ENCODE results near the gene CUEDC1. TPM values are rescaled to one million over a fixed set of nuclear protein-coding genes. Genes with fewer than 3 reads are reported as not detected.

The CUEDC1 gene
- total RNA-seq, 4 donors from 2014 or later = 35.7 to 60.3 (median 45.6) TPM

DNA sequence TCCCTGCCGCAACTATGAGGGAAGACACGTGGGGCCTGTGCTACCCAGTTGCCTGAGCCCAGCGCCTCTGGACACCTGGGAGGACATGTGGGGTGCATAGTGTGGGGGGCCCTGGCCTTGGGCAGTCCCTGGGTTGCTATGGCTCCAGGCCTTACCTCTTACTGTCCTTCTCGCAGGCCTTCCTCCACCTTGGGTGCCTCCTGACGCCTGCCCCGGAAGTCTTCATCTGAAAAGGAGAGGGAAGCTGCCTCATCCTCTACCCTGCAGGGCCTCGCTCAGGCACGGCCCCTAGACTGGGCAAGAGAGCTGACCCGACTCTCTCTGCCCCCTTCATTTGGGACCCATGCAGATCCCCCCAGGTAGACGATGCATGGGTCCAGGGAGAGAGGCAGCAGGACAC, 88.9 kb downstream of the CUEDC1 start:
- Histone ChIP-seq H3K9me3 (no peaks in the 10 kb centered on the region), H3K36me3 (peaks cover 0 to 56% of the 10 kb centered on the region in 2 donors), H3K27me3 (no peaks in the 10 kb centered on the region), H3K4me1 (peaks cover 3 to 80% (median 45%) of the 10 kb centered on the region in 3 donors), H3K4me3 (no peak overlapping the region), H3K27ac (peak overlapping the region in 3 of 4 donors; percentile 93 to 99 (median 94))
- no peak for ATAC-seq
- no peak for TF ChIP-seq POLR2AphosphoS5 (IDR thresholded peaks at IDR 0.05)
- no peak for TF ChIP-seq EP300 (IDR thresholded peaks at IDR 0.05)
- TF ChIP-seq POLR2A (IDR thresholded peaks at IDR 0.05) = no peak
- TF ChIP-seq, protein P1, sequence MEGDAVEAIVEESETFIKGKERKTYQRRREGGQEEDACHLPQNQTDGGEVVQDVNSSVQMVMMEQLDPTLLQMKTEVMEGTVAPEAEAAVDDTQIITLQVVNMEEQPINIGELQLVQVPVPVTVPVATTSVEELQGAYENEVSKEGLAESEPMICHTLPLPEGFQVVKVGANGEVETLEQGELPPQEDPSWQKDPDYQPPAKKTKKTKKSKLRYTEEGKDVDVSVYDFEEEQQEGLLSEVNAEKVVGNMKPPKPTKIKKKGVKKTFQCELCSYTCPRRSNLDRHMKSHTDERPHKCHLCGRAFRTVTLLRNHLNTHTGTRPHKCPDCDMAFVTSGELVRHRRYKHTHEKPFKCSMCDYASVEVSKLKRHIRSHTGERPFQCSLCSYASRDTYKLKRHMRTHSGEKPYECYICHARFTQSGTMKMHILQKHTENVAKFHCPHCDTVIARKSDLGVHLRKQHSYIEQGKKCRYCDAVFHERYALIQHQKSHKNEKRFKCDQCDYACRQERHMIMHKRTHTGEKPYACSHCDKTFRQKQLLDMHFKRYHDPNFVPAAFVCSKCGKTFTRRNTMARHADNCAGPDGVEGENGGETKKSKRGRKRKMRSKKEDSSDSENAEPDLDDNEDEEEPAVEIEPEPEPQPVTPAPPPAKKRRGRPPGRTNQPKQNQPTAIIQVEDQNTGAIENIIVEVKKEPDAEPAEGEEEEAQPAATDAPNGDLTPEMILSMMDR (IDR thresholded peaks at IDR 0.05) = no peak
- 62% methylated on average over 2 of the region's 10 CpGs; no CpG with 5 or more reads in 1 of the 2 donors for WGBS, 2 donors (ENCODE audit: low coverage in 1 of 2)

DNA sequence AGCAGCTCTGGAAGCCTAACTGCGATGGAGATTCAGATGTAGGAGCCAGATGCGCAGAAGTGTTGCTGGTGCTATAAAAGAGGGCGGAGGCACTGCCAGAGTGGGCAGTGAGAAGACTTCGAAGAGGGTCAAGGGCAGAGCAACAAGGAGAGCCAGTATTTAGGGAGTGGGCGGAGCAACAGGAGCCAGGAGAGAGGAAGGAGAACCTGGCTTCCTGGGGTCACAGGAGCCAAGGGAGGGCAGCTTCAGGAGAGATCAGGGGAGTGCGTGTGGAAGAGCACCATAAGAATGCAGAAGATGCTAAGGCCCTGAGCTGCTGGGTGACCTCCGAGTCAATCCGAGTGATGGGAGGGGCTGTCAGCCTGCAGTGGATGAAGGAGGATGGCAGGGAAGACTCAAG, 90.9 kb downstream of the CUEDC1 start:
- Histone ChIP-seq H3K4me3 (no peak overlapping the region), H3K9me3 (no peaks in the 10 kb centered on the region), H3K27ac (peak overlapping the region in 3 of 4 donors; percentile 52 to 99 (median 98)), H3K36me3 (peaks cover 0 to 35% of the 10 kb centered on the region in 2 donors), H3K4me1 (peaks cover 3 to 80% (median 48%) of the 10 kb centered on the region in 3 donors), H3K27me3 (no peaks in the 10 kb centered on the region)
- ATAC-seq = no peak
- no peak for TF ChIP-seq POLR2A (IDR thresholded peaks at IDR 0.05)
- TF ChIP-seq EP300 (IDR thresholded peaks at IDR 0.05) = no peak
- no peak for TF ChIP-seq POLR2AphosphoS5 (IDR thresholded peaks at IDR 0.05)
- TF ChIP-seq, protein P1 (IDR thresholded peaks at IDR 0.05) = no peak
- 73 to 83% methylated on average over 6 to 8 of the region's 8 CpGs for WGBS, 2 donors (ENCODE audit: low coverage in 1 of 2)

GRCh38 chr17:57862694-57863667, 92.2 kb downstream of the CUEDC1 start:
- Histone ChIP-seq H3K4me3 (peak overlapping the region in 1 of 2 donors; percentile 63), H3K36me3 (peaks cover 0 to 32% of the 10 kb centered on the region in 2 donors), H3K4me1 (peaks cover 3 to 80% (median 38%) of the 10 kb centered on the region in 3 donors), H3K27ac (peak overlapping the region; percentile 94 to 99 (median 98)), H3K9me3 (no peaks in the 10 kb centered on the region), H3K27me3 (no peaks in the 10 kb centered on the region)
- TF ChIP-seq, protein P1 (IDR thresholded peaks at IDR 0.05) = no peak
- no peak for TF ChIP-seq POLR2A (IDR thresholded peaks at IDR 0.05)
- TF ChIP-seq POLR2AphosphoS5 (IDR thresholded peaks at IDR 0.05) = no peak
- no peak for TF ChIP-seq EP300 (IDR thresholded peaks at IDR 0.05)
- no peak for ATAC-seq
- 29 to 65% methylated on average over 2 to 6 of the region's 16 CpGs for WGBS, 2 donors (ENCODE audit: low coverage in 1 of 2)

DNA sequence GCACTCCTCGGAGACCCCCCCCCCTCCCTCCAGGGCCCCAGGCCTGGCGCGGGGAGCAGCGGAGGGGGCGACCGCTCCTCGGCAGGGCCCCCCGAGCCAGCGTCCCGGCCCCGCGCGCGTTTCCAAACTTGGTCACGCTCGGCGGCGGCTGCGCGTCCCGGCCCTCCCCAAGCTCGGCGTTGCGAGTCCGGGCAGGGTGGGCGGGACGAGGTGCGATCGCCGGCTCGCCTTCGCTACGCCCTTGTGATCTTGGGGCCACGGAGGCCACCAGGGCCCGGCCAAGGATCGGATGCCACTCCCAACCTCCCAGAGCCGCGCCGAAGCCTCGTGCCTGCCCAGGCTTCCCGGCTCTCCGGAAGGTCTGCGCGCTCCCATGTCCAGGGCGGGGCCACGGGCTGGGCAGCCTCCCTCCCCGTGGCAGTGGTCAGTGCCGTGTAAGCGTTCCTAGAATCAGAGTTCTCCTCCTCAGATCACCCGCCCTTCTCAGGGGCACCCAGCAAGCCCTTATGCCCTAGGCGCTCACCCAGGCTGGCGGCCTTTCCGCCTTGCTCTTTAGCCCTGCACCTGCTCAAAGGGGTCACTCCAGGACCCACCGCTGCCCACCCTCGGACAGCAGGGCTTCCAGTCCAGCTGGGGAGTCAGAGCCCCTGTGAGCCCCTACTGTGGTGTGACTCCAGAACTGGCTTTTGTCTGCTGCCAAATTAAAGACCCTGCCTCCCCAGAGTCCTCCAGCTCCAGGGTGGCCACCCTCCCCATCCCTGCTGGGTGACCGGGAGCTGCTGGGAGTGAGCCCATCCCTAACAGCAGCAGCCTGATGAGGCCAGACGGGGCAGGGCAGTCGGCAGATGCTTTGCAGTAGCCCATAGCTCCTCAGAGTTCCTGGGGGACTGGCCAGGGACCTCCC, 93.2 kb downstream of the CUEDC1 start:
- H3K27me3 ChIP-seq = no peaks in the 10 kb centered on the region
- H3K27ac ChIP-seq = peak overlapping the region; percentile 94 to 99 (median 98)
- H3K4me3 ChIP-seq = peak overlapping the region; percentile 42 to 63
- H3K4me1 ChIP-seq = peaks cover 0 to 77% (median 28%) of the 10 kb centered on the region in 3 donors
- H3K36me3 ChIP-seq = peaks cover 0 to 31% of the 10 kb centered on the region in 2 donors
- 40% methylated on average over 3 of the region's 58 CpGs; no CpG with 5 or more reads in 1 of the 2 donors for WGBS, 2 donors (ENCODE audit: low coverage in 1 of 2)
- ATAC-seq = peak; percentile 82
- no peaks in the 10 kb centered on the region for H3K9me3 ChIP-seq
- TF ChIP-seq, protein P1 (IDR thresholded peaks at IDR 0.05) = no peak
- TF ChIP-seq POLR2AphosphoS5 (IDR thresholded peaks at IDR 0.05) (peak; percentile 89), EP300 (IDR thresholded peaks at IDR 0.05) (no peak), POLR2A (IDR thresholded peaks at IDR 0.05) (peak; percentile 54 to 59)
